Large intestine (tissue), 3 donors: Measurements from ENCODE around the gene DENND1C. TPM values are rescaled to one million over a fixed set of nuclear protein-coding genes. Genes with fewer than 3 reads are reported as not detected.
"Not testable (repeated sequence)": the region's sequence is repeated elsewhere in the genome, so short reads cannot be mapped to it uniquely, and the experiment has no call there.

Source experiments
- DNase-seq, 2 donors: peaks; one replicate each; pipeline versions ENCODE4 v3.0.0 to v3.0.0-alpha.2; 2013
- H3K27ac ChIP-seq: one replicate; pipeline ENCODE4 v1.5.1; 2013; ENCODE audit warnings: low read length
- H3K27me3 ChIP-seq: 2 replicates; pipeline ENCODE4 v1.6.1; 2013; ENCODE audit warnings: low read length; ENCODE audit not compliant: control insufficient read depth, insufficient read depth
- H3K36me3 ChIP-seq: 2 replicates; pipeline ENCODE4 v1.6.1; 2013; ENCODE audit warnings: low read length; ENCODE audit not compliant: control insufficient read depth, insufficient read depth
- H3K4me1 ChIP-seq: one replicate; pipeline ENCODE4 v1.6.1; 2013; ENCODE audit warnings: low read length; ENCODE audit not compliant: control insufficient read depth, insufficient read depth
- H3K4me3 ChIP-seq: one replicate; pipeline ENCODE4 v1.5.1; 2013; ENCODE audit warnings: low read length
- H3K9me3 ChIP-seq: one replicate; pipeline ENCODE4 v1.6.1; 2013; ENCODE audit warnings: mild to moderate bottlenecking, low read depth, low read length, moderate library complexity; ENCODE audit not compliant: control insufficient read depth
- WGBS: methylation state at CpG from one replicate; pipeline ENCODE4 v1.1.5; 2013; ENCODE audit warnings: low lambda C conversion rate; ENCODE audit not compliant: insufficient coverage; 5-methylcytosine and 5-hydroxymethylcytosine counted together
- polyA plus RNA-seq: library from polyadenylated mRNA; unstranded; fragments of 120-200 nt; gene quantifications from one replicate; pipeline ENCODE4 v1.2.1, GENCODE V29; 2013

Gene DENND1C
- polyA plus RNA-seq, 1 donor = 40.4 TPM

DNA sequence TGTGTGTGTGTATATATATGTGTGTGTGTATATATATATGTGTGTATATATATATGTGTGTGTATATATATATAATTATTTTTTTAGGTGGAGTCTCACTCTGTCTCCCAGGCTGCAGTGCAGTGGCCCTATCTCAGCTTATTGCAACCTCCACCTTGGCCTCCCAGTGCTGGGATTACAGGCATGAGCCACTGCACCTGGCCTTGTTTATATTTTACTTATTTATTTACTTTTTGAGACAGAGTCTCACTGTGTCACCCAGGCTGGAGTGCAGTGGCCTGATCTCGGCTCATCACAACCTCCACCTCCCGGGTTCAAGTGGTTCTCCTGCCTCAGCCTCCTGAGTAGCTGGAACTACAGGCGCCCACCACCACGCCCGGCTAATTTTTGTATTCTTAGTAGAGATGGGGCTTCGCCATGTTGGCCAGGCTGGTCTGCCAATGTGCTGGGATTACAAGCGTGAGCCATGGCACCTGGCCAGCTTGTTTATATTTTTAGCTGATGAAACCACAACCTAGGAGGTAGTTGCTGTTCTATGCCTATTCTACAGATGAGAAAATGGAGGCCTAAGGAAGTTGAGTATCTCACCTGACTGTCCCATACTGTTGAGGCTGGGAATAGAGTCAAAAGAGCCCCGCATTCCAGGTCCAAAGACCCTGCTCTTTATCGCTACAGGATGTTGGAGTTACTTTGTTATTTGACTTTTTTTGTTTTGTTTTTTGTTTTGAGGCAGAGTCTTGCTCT is 26.6 kb upstream of the DENND1C start:
- H3K27me3 ChIP-seq, H3K9me3 ChIP-seq, H3K4me1 ChIP-seq, H3K36me3 ChIP-seq, H3K27ac ChIP-seq, DNase-seq, H3K4me3 ChIP-seq: not testable (repeated sequence)
- WGBS = 100% methylated on average over 1 of the region's 9 CpGs

DNA sequence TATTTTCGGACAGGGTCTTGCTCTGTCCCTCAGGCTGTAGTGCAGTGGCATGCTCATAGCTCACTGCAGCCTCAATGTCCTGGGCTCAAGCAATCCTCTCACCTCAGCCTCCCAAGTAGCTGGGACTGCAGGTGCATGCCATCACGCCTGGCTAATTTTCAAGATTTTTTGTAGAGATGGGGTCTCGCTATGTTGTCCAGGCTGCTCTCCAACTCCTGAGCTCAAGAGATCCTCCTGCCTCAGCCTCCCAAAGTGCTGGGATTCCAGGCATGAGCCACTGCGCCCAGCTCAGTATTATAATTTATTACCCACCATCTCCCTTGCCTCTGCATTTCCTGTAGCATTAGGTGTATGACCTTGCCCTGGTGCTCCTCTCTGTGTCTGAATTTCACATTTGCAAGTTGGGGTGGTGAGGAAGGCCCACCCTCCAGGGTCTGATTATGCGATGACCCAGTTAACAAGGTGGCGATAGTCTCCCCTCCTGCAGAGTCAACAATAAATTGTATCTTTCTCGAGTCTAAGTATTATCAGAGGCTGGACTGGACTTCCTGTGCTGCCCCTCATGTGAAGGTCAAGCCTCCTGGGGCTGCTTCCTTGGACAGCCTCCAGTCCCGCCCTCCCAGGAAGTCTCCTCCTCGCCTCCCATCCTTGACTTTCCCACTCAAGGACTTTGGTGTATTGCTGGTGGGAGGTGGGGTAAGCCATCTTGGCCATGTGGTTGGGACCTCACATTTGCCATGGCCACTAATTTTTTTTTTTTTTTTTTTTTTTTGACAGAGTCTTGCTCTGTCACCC is 22.0 kb upstream of the DENND1C start:
- peaks cover 42% of the 10 kb centered on the region for H3K27me3 ChIP-seq

DNA sequence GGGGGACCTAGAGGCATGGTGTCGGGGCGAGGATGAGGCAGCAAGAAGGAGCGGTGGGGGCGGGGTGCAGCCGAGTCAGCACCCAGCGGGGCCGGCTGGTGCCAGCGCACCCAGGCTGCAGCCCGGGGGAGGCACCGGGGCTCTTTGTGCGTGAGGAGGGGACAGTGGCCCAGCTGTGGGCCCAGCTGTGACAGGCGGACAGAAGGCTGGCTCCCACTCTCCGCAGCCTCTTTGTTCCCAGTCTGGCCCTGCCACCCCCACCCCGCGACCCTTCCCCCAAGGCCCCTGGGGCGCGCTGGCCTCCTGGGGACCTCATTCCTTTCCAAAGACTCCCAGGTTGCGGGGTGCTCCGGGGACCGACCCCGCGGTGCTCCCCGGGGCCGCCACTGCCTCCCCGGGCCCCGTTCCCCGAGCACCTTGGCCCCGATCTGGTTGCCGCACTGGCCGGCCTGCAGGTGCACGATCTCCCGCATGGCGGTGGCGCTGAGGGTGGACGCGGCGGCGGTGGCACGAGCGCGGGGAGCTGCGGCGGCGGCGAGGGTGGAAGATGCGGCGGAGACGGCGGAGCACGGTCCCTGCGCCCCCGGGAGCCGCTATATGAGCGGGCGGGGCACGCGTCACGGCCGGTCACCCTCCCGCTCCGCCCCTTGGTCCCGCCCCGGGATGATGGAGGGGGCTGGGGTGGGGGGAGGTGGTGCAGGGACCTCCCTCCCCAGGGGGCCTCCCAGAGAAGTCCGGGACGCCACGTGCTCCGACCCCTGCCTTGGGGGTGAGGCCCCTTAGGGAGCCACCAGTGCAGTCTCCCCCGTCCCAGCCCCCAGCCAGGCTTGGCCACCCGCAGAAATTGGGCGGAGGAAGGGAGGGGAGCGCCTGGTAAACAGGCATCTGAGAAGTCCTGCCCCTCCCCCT is 20.4 kb upstream of the DENND1C start, which contains the start of gene TUBB4A:
TUBB4A (minus strand) TSS at position 570 of the 909 bp plus-strand sequence; CDS start at position 473, 97 bp downstream.
- no CpG with 5 or more reads among the region's 71 CpGs for WGBS
- H3K4me3 ChIP-seq = no peak within 1 kb of the TSS

More for the DNA sequence above, 22.0 kb upstream of the DENND1C start:
- no peak overlapping the region for H3K27ac ChIP-seq
- H3K4me1 ChIP-seq = no peaks in the 10 kb centered on the region
- no CpG with 5 or more reads among the region's 9 CpGs for WGBS
- no peaks in the 10 kb centered on the region for H3K36me3 ChIP-seq
- DNase-seq = no peak
- H3K9me3 ChIP-seq = peaks cover 6% of the 10 kb centered on the region
- no peak overlapping the region for H3K4me3 ChIP-seq

GRCh38 chr19:6500837-6501739 is 19.5 kb upstream of the DENND1C start:
- Histone ChIP-seq H3K4me3 (no peak overlapping the region), H3K36me3 (no peaks in the 10 kb centered on the region), H3K27me3 (peaks cover 42% of the 10 kb centered on the region), H3K27ac (no peak overlapping the region), H3K4me1 (no peaks in the 10 kb centered on the region), H3K9me3 (peaks cover 6% of the 10 kb centered on the region)
- no CpG with 5 or more reads among the region's 24 CpGs for WGBS
- no peak for DNase-seq

More for the DNA sequence above, 20.4 kb upstream of the DENND1C start, which contains the start of gene TUBB4A:
- Histone ChIP-seq H3K36me3 (no peaks in the 10 kb centered on the region), H3K27ac (no peak within 1 kb of the TSS), H3K9me3 (peaks cover 6% of the 10 kb centered on the region), H3K27me3 (peaks cover 42% of the 10 kb centered on the region), H3K4me1 (no peaks in the 10 kb centered on the region)
- no peak for DNase-seq

DNA sequence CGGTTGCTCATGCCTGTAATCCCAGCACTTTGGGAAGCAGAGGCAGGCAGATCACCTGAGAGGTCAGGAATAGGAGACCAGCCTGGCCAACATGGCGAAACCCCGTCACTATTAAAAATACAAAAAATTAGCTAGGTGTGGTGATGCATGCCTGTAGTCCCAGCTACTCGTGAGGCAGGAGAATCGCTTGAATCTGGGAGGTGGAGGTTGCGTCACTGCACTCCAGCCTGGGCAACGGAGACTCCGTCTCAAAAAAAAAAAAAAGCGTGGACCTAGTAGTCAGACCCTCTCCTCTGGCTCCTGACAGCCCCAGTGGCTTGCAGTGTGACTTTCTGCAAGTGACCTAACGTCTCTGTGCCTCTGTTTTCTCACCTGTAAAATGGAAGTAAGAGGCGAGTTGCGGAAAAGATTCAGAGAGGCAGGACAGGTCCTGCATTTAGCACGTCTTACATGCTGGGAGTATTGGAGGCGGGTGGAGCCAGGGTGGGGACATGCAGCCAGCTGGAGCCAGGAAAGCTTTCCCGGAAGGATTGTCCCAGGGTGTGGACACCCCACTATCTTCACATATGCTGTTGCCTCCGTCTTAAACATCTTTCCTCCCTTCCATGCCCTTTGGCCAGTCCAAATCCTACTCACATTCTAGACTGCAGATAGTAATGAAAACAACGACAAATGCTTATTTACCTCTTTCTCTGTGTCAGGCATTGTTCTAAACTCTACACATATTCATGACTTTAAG is 17.6 kb upstream of the DENND1C start:
- Histone ChIP-seq H3K9me3 (peaks cover 6% of the 10 kb centered on the region), H3K4me1 (no peaks in the 10 kb centered on the region), H3K36me3 (no peaks in the 10 kb centered on the region), H3K27me3 (peaks cover 42% of the 10 kb centered on the region), H3K27ac (no peak overlapping the region), H3K4me3 (no peak overlapping the region)
- DNase-seq = no peak
- 40% methylated on average over 1 of the region's 17 CpGs for WGBS

DNA sequence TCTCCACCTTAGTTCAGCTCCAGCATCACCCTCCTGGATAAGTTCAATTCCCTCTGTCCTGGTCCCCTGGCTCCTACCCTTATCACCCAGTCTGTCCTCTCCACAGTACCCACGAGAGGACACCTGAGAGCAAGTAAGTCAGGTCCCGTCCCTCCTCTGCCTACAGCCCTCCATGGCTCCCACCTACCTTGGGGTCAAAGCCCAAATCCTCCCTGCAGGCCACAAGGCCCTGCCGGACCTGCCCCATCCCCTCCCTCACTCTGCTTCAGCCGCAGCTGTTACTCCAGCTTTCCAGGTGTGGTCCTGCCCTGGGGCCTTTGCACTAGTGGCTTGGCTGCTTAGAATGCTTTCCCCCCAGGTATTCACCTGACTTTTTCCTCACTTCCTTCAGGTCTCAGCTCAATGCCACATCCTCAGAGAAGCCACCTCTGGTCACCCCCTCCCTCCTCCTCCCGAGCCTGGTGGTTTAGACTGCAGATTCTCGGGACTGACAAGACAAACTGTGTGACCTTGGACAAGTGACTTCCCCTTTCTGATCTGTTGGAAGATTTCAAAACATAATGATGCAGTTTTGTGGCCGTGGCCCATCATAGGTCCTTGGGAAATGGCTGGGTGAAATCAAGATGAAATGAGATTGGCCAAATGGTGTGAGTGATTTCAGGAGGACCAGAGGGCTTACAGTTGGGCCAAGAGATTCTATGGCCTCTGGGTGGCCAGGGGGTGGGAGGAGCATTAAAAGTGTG is 16.9 kb upstream of the DENND1C start:
- H3K27ac ChIP-seq = no peak overlapping the region
- H3K9me3 ChIP-seq = peaks cover 6% of the 10 kb centered on the region
- H3K4me3 ChIP-seq = no peak overlapping the region
- no peaks in the 10 kb centered on the region for H3K36me3 ChIP-seq
- no peak for DNase-seq
- no peaks in the 10 kb centered on the region for H3K4me1 ChIP-seq
- peaks cover 37% of the 10 kb centered on the region for H3K27me3 ChIP-seq
- no CpG with 5 or more reads among the region's 7 CpGs for WGBS

DNA sequence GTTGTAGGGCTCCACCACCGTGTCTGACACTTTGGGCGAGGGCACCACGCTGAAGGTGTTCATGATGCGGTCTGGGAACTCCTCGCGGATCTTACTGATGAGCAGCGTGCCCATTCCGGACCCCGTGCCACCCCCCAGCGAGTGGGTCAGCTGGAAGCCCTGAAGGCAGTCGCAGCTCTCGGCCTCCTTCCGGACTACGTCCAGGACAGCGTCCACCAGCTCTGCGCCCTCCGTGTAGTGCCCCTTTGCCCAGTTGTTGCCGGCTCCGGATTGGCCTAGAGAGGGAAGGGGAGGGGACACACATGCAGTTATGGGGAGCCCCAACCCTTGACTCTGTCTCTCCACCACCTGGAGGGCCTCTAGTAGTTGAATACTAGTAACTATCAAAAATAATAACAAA is 14.4 kb upstream of the DENND1C start:
- WGBS = no CpG with 5 or more reads among the region's 19 CpGs

DNA sequence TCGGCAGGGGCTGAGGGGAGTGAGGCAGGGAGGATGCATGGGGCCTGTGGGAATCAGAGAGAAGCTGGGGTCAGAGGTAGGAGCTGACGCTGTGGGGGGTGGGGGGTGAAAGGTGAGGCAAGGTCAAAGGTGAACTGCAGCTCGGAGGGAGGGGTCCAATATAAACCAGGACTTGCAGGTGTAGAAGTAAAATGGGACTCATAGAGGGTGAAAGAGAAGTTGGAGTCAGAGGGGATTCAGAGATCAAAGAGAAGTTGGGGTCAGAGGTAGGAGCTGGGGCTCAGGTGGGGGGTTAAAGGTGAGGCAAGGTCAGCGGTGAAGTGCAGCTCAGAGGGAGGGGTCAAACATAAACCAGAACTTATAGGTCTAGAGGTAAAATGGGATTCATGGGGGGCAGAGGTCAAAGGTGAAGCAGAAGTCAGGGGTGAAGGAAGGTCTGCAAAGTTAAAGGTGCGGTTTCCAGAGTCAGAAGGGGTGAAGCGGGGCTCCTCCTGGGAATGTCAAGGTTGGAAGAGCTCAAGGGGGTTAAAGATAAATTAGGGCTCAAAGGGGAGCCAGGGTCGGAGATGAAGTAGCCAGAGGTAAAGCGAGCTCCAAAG is 12.9 kb upstream of the DENND1C start:
- WGBS = 67% methylated on average over 3 of the region's 8 CpGs
- Histone ChIP-seq H3K27ac (no peak overlapping the region), H3K4me1 (no peaks in the 10 kb centered on the region), H3K9me3 (no peaks in the 10 kb centered on the region), H3K4me3 (no peak overlapping the region), H3K27me3 (peaks cover 7% of the 10 kb centered on the region), H3K36me3 (no peaks in the 10 kb centered on the region)
- no peak for DNase-seq

More for the DNA sequence above, 14.4 kb upstream of the DENND1C start:
- no peak for DNase-seq
- Histone ChIP-seq H3K27ac (no peak overlapping the region), H3K4me3 (no peak overlapping the region), H3K4me1 (no peaks in the 10 kb centered on the region), H3K36me3 (no peaks in the 10 kb centered on the region), H3K27me3 (peaks cover 14% of the 10 kb centered on the region), H3K9me3 (no peaks in the 10 kb centered on the region)
